Neural progenitor cell (in vitro differentiated cells): ENCODE results near the gene TMPRSS9.

Experiments used
- CTCF ChIP-seq: fragments of 200-600 bp; sonication (generic); IDR thresholded peaks from 2 replicates; pipeline ENCODE4 v1.5.1; 2017; ENCODE audit warnings: antibody characterized with exemption, mild to moderate bottlenecking
- EZH2 ChIP-seq: fragments of 200-600 bp; sonication (generic); IDR thresholded peaks from 2 replicates; pipeline ENCODE4 v1.6.1; 2017; ENCODE audit warnings: antibody characterized with exemption, mild to moderate bottlenecking, moderate library complexity
- EZH2phosphoT487 ChIP-seq: fragments of 200-600 bp; sonication (generic); IDR thresholded peaks from 2 replicates; pipeline ENCODE4 v1.6.1; 2017; ENCODE audit warnings: antibody characterized with exemption

- TF ChIP-seq CTCF: no peak
- no peak for TF ChIP-seq EZH2
- no peak for TF ChIP-seq EZH2phosphoT487
Measured at GRCh38 chr19:2333027-2333806, 26.8 kb upstream of the TMPRSS9 start.
